ENCODE measurements around the gene JAZF1.
A peak's percentile ranks its signal among the peaks of the same experiment; 100 is the strongest.

Gene JAZF1

GRCh38 chr7:28165961-28166955, 14.3 kb downstream of the JAZF1 start:
- DNase-seq (ENCODE audit: low read depth in 2 of 2), result peak; percentile 78 to 83

GRCh38 chr7:28165261-28165660, 15.3 kb downstream of the JAZF1 start:
- no peak for DNase-seq (ENCODE audit: low read depth in 2 of 2)

DNA sequence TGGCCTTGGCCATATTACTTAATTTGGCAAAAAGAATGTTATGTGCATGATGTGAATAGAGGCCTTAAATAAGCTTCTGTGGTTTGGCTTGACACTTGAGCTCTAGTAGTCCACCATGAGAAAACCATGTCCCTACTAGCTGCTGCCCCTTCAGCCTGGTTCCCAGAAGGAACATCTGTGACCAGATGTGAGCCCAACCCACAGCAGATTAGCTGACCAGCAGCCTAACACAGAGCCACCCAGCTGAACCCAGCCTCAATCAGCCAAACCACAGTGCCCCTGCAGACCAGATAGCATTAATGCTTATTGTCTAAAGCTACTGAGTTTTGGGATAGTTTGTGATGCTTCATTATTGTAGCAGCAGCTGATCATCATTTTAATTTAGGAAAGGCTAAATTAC, 16.6 kb downstream of the JAZF1 start:
- no peak for DNase-seq (ENCODE audit: low read depth in 2 of 2)

GRCh38 chr7:28161331-28161730, 19.3 kb downstream of the JAZF1 start:
- DNase-seq (ENCODE audit: low read depth in 2 of 2), result no peak

DNA sequence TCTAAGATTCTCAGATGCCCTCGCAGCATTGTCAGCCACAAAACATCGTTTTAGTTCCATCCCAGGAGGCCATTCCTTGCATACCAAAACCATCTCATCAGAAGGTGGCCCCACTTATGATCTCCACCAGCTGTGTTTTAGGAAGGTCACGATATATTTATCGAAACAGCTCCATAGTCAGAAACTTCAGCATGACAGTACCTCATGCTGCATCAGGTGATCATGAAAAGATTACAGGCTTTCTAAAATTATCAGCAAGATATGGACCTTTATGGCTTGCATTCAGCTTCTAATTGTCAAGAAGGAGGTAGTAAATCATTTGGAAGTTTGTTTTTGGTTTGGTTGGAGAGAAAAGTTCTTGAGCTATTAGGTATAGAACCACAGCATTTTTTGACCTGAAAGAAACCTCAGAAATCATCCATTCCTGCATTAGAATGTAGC, 20.0 kb downstream of the JAZF1 start:
- no peak for DNase-seq (ENCODE audit: low read depth in 2 of 2)

DNA sequence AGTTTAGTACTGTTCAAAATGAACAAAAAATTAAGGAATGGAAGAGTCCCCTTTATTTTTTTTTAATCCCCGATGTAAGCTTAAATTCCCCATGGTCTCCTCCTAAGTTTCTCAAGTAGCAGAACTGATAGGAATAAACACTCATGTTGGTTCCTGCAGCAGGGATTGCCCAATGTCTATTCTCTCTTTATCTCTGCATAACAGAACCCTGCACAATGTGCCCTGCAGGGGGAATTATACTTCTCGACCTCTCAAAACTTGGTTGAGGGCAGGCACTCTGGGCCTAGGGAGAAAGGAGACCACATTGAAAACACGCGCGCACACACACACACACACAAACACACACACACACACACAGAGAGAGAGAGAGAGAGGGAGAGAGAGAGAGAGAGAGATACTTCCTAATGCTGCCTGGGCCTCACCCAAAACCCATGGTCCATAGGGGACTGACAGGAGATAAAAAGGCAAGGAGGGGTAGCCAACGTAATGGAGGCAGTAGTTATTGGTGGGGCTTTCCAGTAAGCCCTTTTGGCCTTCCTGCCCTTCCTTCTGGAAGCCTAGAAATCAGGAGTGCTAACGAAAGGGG, 22.7 kb downstream of the JAZF1 start:
- no peak for DNase-seq (ENCODE audit: low read depth in 2 of 2)

- no peak for DNase-seq (ENCODE audit: low read depth in 2 of 2)
Observed at GRCh38 chr7:28157076-28157745, 23.4 kb downstream of the JAZF1 start.

GRCh38 chr7:28156401-28156800, 24.2 kb downstream of the JAZF1 start:
- DNase-seq (ENCODE audit: low read depth in 2 of 2), result no peak

DNA sequence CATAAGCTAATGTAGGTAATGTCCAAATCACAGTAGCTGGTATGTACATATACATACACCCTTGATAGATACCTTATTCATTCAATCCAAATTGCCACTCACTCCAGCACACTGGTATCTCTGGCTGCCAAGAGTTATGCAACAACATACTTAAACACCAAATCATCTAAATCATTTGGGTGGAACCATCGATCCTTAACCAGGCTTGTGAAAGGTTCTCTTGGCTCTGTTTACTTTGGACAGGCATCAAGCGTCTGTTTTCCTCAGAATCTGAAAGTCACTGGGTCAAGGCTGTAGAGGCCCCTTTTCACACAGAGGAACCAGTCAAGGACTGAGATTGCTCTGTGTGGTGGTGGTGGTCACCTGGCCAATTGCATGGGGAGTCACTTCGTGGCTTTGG, 24.6 kb downstream of the JAZF1 start:
- DNase-seq (ENCODE audit: low read depth in 2 of 2), result no peak

- DNase-seq (ENCODE audit: low read depth in 2 of 2), result no peak
Observed at GRCh38 chr7:28155019-28155660, 25.5 kb downstream of the JAZF1 start.

GRCh38 chr7:28152594-28152993, 28.0 kb downstream of the JAZF1 start:
- DNase-seq (ENCODE audit: low read depth in 2 of 2), result no peak

- peak; percentile 62 to 65 for DNase-seq (ENCODE audit: low read depth in 2 of 2)
Observed at GRCh38 chr7:28151965-28152364, 28.6 kb downstream of the JAZF1 start.

DNA sequence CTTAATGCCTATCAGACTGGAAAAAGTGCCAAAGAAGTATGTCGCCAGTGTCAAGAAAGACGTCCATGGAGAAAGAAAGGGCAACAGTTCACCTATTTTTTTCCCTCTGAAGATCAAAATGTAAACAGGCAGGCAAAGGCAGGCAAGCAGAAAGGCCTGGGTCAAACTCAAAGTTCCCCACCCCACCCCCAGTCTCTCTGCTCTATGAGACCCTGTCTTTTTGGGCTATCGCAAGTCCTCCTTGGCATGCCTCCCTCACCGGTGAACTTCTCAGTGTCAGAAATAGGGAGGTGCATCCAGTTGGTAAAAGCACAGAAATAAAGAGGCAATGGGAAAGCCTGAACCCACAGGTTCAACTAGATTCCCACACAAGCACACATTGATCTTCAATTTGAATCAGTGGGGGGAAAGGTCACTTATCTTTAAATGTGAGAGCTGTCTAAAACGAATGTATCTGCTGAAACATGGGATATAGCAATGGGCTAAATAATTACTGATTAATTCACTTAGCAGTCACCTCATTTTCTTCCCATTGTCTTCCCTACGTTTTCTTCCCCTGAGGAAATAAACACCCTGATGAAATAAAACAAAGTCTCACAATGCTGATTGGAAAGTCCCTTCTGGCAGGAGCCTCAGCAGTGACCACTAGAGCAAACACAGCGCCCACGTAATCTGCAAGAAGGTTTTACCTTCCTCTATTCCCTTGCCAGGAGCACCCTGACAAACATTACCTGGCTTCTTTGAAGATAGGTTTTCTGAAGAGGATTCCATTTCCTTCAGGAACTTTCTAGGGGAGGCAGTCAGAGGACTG, 31.1 kb downstream of the JAZF1 start:
- no peak for DNase-seq (ENCODE audit: low read depth in 2 of 2)

- DNase-seq (ENCODE audit: low read depth in 2 of 2), result no peak
Observed at GRCh38 chr7:28145931-28146330, 34.7 kb downstream of the JAZF1 start.

GRCh38 chr7:28145090-28145626, 35.4 kb downstream of the JAZF1 start:
- DNase-seq (ENCODE audit: low read depth in 2 of 2), result no peak

- no peak for DNase-seq (ENCODE audit: low read depth in 2 of 2)
Observed at GRCh38 chr7:28144266-28144665, 36.3 kb downstream of the JAZF1 start.

DNA sequence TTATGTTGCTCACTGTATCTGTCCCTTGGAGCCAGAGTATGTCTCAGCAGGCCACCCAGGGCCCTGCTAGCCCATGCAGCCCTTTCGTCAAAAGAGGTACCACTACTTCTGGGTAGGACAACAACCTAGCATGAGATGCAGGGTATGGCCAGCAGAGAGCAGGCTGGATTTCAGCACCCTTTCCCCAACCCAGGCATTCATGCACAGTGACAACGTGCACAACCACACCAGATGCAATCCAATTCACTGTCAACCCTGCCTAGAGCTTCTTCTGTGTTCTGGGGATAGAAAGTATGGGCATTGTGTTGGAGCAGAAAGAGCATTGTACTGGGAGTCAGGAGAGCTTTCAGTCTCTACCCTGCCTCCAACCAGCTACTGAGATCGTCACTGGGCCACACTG, 37.9 kb downstream of the JAZF1 start:
- no peak for DNase-seq (ENCODE audit: low read depth in 2 of 2)

DNA sequence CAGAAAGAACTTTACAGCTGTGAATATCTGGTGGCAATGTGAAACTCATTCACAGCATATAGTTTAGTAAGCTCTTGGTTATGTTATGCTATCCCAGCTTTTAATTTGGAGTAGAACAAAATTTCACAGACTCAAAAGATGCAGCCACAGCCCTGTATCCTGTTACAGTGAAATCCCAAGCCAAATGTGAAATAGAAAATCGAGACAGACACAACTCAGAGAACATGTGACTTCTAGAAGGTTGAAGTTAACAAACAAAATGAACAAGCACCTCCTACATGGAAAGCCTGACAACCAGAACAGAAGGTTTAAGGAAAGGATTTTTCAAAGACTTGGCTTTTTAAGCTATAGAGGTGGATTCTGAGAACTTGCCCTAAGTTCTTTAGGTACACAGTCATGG, 39.6 kb downstream of the JAZF1 start:
- DNase-seq (ENCODE audit: low read depth in 2 of 2), result no peak

DNA sequence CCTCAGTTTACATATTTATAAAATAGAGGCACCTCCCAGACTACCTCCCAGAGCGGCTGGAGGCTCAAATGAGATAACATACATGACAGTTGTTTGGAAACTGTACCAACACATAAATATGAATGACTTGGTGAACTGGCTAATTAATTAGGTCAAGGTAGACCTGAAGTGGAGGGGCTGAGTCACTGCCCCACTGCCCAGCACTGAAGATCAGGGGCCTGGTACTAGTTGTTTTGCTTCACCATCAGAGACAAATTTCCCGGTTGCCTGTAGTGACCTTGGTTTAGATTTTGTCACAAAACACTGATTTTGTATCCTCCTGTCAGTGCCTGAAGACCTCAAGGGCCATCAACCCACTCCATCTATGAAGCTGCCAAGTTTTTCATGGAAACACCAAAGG, 41.8 kb downstream of the JAZF1 start:
- DNase-seq (ENCODE audit: low read depth in 2 of 2), result no peak

- no peak for DNase-seq (ENCODE audit: low read depth in 2 of 2)
Observed at GRCh38 chr7:28137463-28137862, 43.1 kb downstream of the JAZF1 start.

GRCh38 chr7:28136885-28137284, 43.7 kb downstream of the JAZF1 start:
- DNase-seq (ENCODE audit: low read depth in 2 of 2), result no peak
